Naive thymus-derived CD4-positive, alpha-beta T cell (primary cell): Measurements from ENCODE around the gene SMPD4. TPM values are rescaled to one million over a fixed set of nuclear protein-coding genes. Genes with fewer than 3 reads are reported as not detected.
"Not testable (repeated sequence)": the region's sequence is repeated elsewhere in the genome, so short reads cannot be mapped to it uniquely, and the experiment has no call there.

Source experiments
- ATAC-seq: fragments of 150-1000 bp; cut with Tn5 transposase; 2 replicates; pipeline ENCODE4 v1.10.0; 2021; ENCODE audit warnings: mild to moderate bottlenecking, moderate library complexity
- CTCF ChIA-PET: fragments of 350-600 bp; sonication (Branson Sonifier 250); formaldehyde crosslinking; loops from one replicate; lab custom pipeline; 2021; ENCODE audit warnings: antibody characterized with exemption; lab: Charles Lee
- POLR2A ChIA-PET: fragments of 350-600 bp; sonication (Branson Sonifier 250); formaldehyde crosslinking; loops from one replicate; lab custom pipeline; 2021; ENCODE audit warnings: antibody characterized with exemption, inconsistent platforms; lab: Charles Lee
- DNase-seq, 9 donors: peaks; one replicate each; pipeline versions ENCODE4 v3.0.0 to v3.0.0-alpha.2; 2020 to 2022; ENCODE audit warnings: mixed read lengths in 1 of 9
- H3K27ac ChIP-seq: one replicate; pipeline ENCODE4 v1.7.0; 2013; ENCODE audit warnings: mild to moderate bottlenecking, low read depth, low read length, moderate library complexity
- H3K27me3 ChIP-seq, 2 donors: one replicate each; pipeline ENCODE4 v1.7.0; 2013; ENCODE audit warnings: low read length in 2 of 2, mild to moderate bottlenecking in 2 of 2, moderate library complexity in 2 of 2; ENCODE audit not compliant: control insufficient read depth in 2 of 2, insufficient read depth in 2 of 2
- H3K36me3 ChIP-seq, 3 experiments: 1 replicate in 2 of 3; 2 replicates in 1 of 3; pipeline ENCODE4 v1.7.0; 2013; ENCODE audit warnings: low read length in 3 of 3, mild to moderate bottlenecking in 3 of 3, moderate library complexity in 1 of 3; ENCODE audit not compliant: insufficient read depth in 3 of 3, control insufficient read depth in 2 of 3
- H3K4me1 ChIP-seq, 2 donors: one replicate each; pipeline ENCODE4 v1.7.0; 2013; ENCODE audit warnings: low read length in 2 of 2, mild to moderate bottlenecking in 2 of 2, moderate library complexity in 1 of 2; ENCODE audit not compliant: control insufficient read depth in 2 of 2, insufficient read depth in 2 of 2
- H3K4me3 ChIP-seq: 2 replicates; pipeline ENCODE4 v1.7.0; 2013; ENCODE audit warnings: mild to moderate bottlenecking, low read length
- H3K9me3 ChIP-seq, 3 experiments: 1 replicate in 2 of 3; 2 replicates in 1 of 3; pipeline ENCODE4 v1.7.0; 2013; ENCODE audit warnings: low read length in 3 of 3; ENCODE audit not compliant: control insufficient read depth in 2 of 3
- H3K27ac Mint-ChIP-seq, 9 donors: one replicate each; pipeline ENCODE4 v1.8.0; 2020 to 2022; ENCODE audit warnings: mixed read lengths in 9 of 9, mild to moderate bottlenecking in 8 of 9, moderate library complexity in 5 of 9, inconsistent platforms in 2 of 9
- H3K27me3 Mint-ChIP-seq, 5 donors: one replicate each; pipeline ENCODE4 v1.8.0; 2021 to 2022; ENCODE audit warnings: mixed read lengths in 5 of 5, mild to moderate bottlenecking in 1 of 5
- H3K36me3 Mint-ChIP-seq, 5 donors: one replicate each; pipeline ENCODE4 v1.8.0; 2020 to 2022; ENCODE audit warnings: mixed read lengths in 5 of 5, mild to moderate bottlenecking in 3 of 5, inconsistent platforms in 1 of 5
- H3K4me1 Mint-ChIP-seq, 7 donors: one replicate each; pipeline ENCODE4 v1.8.0; 2020 to 2022; ENCODE audit warnings: mixed read lengths in 7 of 7, mild to moderate bottlenecking in 3 of 7, inconsistent platforms in 1 of 7
- H3K4me3 Mint-ChIP-seq, 10 donors: one replicate each; pipeline ENCODE4 v1.8.0; 2020 to 2022; ENCODE audit warnings: mild to moderate bottlenecking in 10 of 10, mixed read lengths in 10 of 10, moderate library complexity in 6 of 10, inconsistent platforms in 2 of 10
- H3K9me3 Mint-ChIP-seq, 11 donors: one replicate each; pipeline ENCODE4 v1.8.0; 2020 to 2022; ENCODE audit warnings: mixed read lengths in 11 of 11, mild to moderate bottlenecking in 4 of 11, inconsistent platforms in 1 of 11, moderate library complexity in 1 of 11
- intact Hi-C, 2 donors: fragments of 100-400 bp; cut with micrococcal nuclease; formaldehyde crosslinking; loops; one replicate each; pipeline ENCODE4 v1.15.1; 2023
- polyA plus RNA-seq, 2 donors: library from polyadenylated mRNA; unstranded; fragments of 300-500 nt; fragmentation: Illumina TruSeq; gene quantifications; one replicate each; pipeline ENCODE4 v1.2.3, GENCODE V29; 2021
- total RNA-seq, 6 experiments: library from RNA in 5 of 6; stranded (reverse) in 5 of 6; gene quantifications; 1 replicate in 5 of 6; 2 replicates in 1 of 6; pipeline ENCODE4 v1.2.3 and lab custom pipeline; 2021 to 2026

The SMPD4 gene
- total and polyA plus RNA-seq, 7 experiments from 2014 or later: 37.0 to 82.9 (median 57.2) TPM

GRCh38 chr2:130160838-130161705 is 20.3 kb downstream of the SMPD4 start:
- POLR2A ChIA-PET, CTCF ChIA-PET, H3K27ac ChIP-seq, H3K9me3 Mint-ChIP-seq, H3K27me3 Mint-ChIP-seq, intact Hi-C loops, H3K9me3 ChIP-seq, H3K4me3 Mint-ChIP-seq, H3K4me1 ChIP-seq, H3K4me3 ChIP-seq, ATAC-seq, DNase-seq, H3K27me3 ChIP-seq: not testable (repeated sequence)
- peaks cover 0 to 17% (median 0%) of the 10 kb centered on the region in 7 donors for H3K4me1 Mint-ChIP-seq
- H3K36me3 Mint-ChIP-seq: peaks cover 0 to 10% (median 4%) of the 10 kb centered on the region in 5 donors
- H3K27ac Mint-ChIP-seq: peak overlapping the region in 1 of 9 donors; percentile 49
- peaks cover 0 to 67% (median 7%) of the 10 kb centered on the region in 3 experiments for H3K36me3 ChIP-seq

DNA sequence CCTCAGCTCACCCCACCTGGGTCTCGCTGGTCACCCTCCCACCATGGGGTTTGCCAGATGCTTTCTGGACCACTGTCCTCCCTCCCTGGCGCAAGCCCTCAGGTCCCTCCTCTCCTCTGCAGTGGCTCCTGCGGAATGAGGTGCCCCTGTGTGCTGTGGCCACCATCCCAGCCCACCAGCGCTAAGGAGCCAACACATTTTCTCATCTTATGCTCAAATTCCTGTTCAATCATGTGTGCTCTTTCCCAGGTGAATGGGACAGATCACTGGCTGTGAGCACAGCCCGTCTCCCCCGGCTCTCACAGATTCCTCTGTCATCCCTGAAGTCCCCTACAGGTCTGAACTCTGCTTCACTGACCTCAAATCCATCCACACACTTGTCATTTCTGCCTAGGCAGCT is 21.3 kb downstream of the SMPD4 start:
- H3K36me3 ChIP-seq: peaks cover 0 to 68% (median 4%) of the 10 kb centered on the region in 3 experiments
- H3K27ac ChIP-seq: no peak overlapping the region
- no peaks in the 10 kb centered on the region for H3K9me3 ChIP-seq
- Mint-ChIP-seq H3K27me3 (no peaks in the 10 kb centered on the region), H3K36me3 (peaks cover 0 to 5% (median 4%) of the 10 kb centered on the region in 5 donors), H3K27ac (no peak overlapping the region), H3K4me3 (no peak overlapping the region), H3K9me3 (peaks cover 0 to 3% (median 0%) of the 10 kb centered on the region in 11 donors), H3K4me1 (peaks cover 0 to 17% (median 0%) of the 10 kb centered on the region in 7 donors)
- ATAC-seq (no peak), DNase-seq (no peak)
- intact Hi-C loops: no loop called here
- POLR2A ChIA-PET: no interaction called here
- H3K4me1 ChIP-seq: no peaks in the 10 kb centered on the region
- H3K4me3 ChIP-seq: no peak overlapping the region
- no peaks in the 10 kb centered on the region for H3K27me3 ChIP-seq
- CTCF ChIA-PET: no interaction called here

DNA sequence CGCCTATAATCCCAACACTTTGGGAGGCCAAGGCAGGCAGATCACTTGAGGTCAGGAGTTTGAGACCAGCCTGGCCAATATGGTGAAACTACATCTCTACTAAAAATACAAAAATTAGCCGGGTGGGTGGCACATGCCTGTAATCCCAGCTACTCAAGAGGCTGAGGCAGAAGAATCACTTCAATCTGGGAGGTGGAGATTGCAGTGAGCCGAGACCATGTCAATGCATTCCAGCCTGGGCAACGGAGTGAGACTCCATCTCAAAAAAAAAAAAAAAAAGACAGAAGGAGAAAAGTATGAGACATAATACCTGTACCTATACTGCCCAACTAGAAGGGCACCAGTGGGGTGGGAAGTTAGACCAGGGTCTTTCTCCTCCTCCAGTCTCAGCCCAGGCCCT is 22.0 kb downstream of the SMPD4 start:
- ATAC-seq, H3K4me1 ChIP-seq, H3K27me3 ChIP-seq, POLR2A ChIA-PET, intact Hi-C loops, DNase-seq, H3K36me3 Mint-ChIP-seq, CTCF ChIA-PET, H3K9me3 Mint-ChIP-seq, H3K27me3 Mint-ChIP-seq, H3K27ac ChIP-seq, H3K4me3 ChIP-seq, H3K9me3 ChIP-seq, H3K4me3 Mint-ChIP-seq: not testable (repeated sequence)
- H3K4me1 Mint-ChIP-seq: peaks cover 0 to 17% (median 0%) of the 10 kb centered on the region in 7 donors
- peaks cover 0 to 70% (median 4%) of the 10 kb centered on the region in 3 experiments for H3K36me3 ChIP-seq
- peak overlapping the region in 1 of 9 donors; percentile 9 for H3K27ac Mint-ChIP-seq

DNA sequence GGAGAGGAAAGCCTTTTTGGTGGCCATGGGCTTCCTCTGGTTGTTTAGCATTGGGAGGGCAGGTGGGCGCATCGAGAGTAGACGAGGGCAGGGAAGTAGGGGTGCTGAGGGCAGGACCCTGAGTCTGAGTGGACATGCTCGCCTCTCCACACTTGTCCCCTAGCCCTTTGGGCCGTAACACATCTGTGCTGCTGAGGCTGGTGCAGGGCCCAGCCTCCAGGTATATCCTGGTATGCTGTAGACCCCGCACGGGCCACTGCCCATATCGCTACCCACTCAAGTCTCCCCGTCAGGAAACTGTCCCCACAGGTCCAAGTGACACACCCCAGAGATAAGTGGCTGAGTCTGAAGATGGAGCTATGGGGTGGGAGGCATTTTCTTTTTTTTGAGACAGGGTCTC is 22.8 kb downstream of the SMPD4 start:
- no peaks in the 10 kb centered on the region for H3K9me3 ChIP-seq
- intact Hi-C loops: no loop called here
- ATAC-seq (no peak), DNase-seq (no peak)
- no peaks in the 10 kb centered on the region for H3K27me3 ChIP-seq
- H3K36me3 ChIP-seq: peaks cover 0 to 70% (median 4%) of the 10 kb centered on the region in 3 experiments
- Mint-ChIP-seq H3K4me3 (no peak overlapping the region), H3K27me3 (no peaks in the 10 kb centered on the region), H3K27ac (peak overlapping the region in 2 of 9 donors; percentile 17 to 64), H3K4me1 (peaks cover 0 to 17% (median 0%) of the 10 kb centered on the region in 7 donors), H3K9me3 (peaks cover 0 to 3% (median 0%) of the 10 kb centered on the region in 11 donors), H3K36me3 (peaks cover 0 to 8% (median 0%) of the 10 kb centered on the region in 5 donors)
- ChIA-PET CTCF (no interaction called here), POLR2A (no interaction called here)
- no peak overlapping the region for H3K27ac ChIP-seq
- no peak overlapping the region for H3K4me3 ChIP-seq
- no peaks in the 10 kb centered on the region for H3K4me1 ChIP-seq

- CTCF ChIA-PET, H3K4me3 Mint-ChIP-seq, H3K4me1 ChIP-seq, H3K27me3 ChIP-seq, intact Hi-C loops, H3K27ac ChIP-seq, DNase-seq, H3K4me3 ChIP-seq, H3K9me3 ChIP-seq, POLR2A ChIA-PET, H3K36me3 Mint-ChIP-seq, H3K9me3 Mint-ChIP-seq, H3K27me3 Mint-ChIP-seq: not testable (repeated sequence)
- H3K36me3 ChIP-seq: peaks cover 0 to 69% (median 4%) of the 10 kb centered on the region in 3 experiments
- H3K27ac Mint-ChIP-seq: peak overlapping the region in 4 of 9 donors; percentile 17 to 64 (median 26)
- H3K4me1 Mint-ChIP-seq: peaks cover 0 to 17% (median 0%) of the 10 kb centered on the region in 7 donors
- peak; percentile 33 for ATAC-seq
These were observed 23.4 kb downstream of the SMPD4 start for GRCh38 chr2:130157825-130158514.

DNA sequence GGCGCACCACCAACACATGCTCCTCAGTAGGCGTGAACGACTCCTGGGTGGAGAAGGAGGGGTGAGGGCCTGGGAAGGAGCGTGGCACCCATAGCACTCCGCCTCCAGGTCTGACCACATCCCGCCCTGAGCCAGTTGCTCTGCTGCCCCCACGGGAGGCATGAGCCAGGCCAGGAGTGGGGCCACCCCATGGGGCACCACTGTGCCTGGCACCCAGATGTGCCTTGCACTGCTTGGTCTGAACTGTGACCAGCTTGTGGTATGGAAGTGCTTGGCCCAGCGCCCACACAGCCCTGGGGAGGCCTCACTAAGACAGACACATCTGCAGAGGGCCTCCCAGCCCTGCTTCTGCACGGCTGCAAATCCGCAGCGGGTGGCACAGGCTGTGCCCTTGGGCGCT is 24.0 kb downstream of the SMPD4 start:
- POLR2A ChIA-PET, intact Hi-C loops, CTCF ChIA-PET, H3K4me3 Mint-ChIP-seq, H3K27me3 ChIP-seq, H3K27ac ChIP-seq, H3K4me1 ChIP-seq, DNase-seq, H3K9me3 Mint-ChIP-seq, H3K4me3 ChIP-seq, H3K27me3 Mint-ChIP-seq, H3K9me3 ChIP-seq, H3K36me3 Mint-ChIP-seq: not testable (repeated sequence)
- ATAC-seq: peak; percentile 2
- peaks cover 0 to 70% (median 4%) of the 10 kb centered on the region in 3 experiments for H3K36me3 ChIP-seq
- Mint-ChIP-seq H3K27ac (peak overlapping the region in 1 of 9 donors; percentile 64), H3K4me1 (peaks cover 0 to 17% (median 0%) of the 10 kb centered on the region in 7 donors)
